ENCODE results near the gene LCK.

LCK gene

DNA sequence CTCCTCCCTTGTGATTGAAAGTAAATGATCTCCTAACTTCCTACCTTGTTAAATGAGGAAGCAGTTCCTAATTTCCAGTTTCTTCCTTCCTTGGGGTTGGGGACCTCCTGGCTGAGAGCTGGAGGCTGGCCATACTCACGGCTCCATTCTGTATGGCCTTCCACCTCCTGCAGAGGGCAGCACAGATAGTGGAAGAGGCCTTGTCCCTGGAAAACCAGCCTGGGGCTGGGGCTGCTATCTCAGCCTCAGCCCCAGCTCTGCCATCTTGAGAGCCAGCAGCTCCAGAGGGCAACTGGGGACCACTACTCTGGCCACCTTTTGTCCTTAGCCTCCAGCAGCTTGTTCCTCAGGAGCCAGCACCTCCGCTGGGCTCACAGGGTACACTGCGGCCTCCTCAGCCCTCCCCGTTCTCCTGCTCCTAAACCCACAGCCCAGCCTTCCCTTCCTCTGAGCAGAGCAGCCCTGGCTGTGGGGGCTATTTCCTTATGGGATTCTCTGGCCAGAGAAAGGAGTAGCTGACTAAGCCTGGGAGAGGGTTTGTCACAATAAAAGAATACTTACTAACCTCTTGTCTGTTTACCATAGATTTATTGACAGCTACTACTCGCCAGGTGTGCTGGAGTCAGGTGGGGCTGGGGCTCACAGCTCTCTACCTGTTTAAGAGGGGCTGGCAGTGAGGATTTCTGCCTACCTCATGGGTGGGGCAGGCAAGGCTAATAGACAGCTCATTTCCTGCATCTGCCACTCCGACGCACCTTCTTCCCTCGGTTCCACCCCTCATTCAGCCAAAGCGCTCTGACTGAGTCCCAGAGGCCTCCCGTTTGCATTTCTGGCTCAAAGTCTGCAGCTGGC, 35.2 kb upstream of the LCK start:
- peak; percentile 62 for DNase-seq (ENCODE audit: low read depth)
- TF ChIP-seq, protein P1, sequence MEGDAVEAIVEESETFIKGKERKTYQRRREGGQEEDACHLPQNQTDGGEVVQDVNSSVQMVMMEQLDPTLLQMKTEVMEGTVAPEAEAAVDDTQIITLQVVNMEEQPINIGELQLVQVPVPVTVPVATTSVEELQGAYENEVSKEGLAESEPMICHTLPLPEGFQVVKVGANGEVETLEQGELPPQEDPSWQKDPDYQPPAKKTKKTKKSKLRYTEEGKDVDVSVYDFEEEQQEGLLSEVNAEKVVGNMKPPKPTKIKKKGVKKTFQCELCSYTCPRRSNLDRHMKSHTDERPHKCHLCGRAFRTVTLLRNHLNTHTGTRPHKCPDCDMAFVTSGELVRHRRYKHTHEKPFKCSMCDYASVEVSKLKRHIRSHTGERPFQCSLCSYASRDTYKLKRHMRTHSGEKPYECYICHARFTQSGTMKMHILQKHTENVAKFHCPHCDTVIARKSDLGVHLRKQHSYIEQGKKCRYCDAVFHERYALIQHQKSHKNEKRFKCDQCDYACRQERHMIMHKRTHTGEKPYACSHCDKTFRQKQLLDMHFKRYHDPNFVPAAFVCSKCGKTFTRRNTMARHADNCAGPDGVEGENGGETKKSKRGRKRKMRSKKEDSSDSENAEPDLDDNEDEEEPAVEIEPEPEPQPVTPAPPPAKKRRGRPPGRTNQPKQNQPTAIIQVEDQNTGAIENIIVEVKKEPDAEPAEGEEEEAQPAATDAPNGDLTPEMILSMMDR (conservative IDR thresholded peaks at IDR 0.05; ENCODE audit: control insufficient read depth, insufficient read depth, low read depth, low read length) = peak; percentile 84
- H3K4me3 ChIP-seq (ENCODE audit: control insufficient read depth, low read depth, low read length) = no peak overlapping the region

DNA sequence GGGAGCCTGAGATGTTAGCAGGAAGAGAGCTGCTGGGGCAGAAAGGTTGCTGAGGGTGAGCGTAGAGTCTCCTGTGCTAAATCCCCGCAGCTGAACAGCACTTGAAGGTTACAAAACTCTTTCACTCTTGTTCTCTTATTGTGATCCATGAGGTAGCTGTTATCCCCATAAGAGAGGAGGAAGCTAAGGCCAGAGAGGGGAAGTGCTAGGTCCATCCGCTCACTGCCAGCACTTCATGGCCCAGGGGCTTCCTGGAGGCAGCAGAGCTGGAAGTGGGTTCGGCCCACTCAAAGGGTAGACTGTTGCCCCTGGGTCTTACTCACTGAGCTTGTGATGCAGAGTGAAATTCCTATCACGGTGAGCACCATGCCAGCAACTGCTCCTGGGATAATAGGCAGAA, 34.5 kb upstream of the LCK start:
- H3K4me3 ChIP-seq (ENCODE audit: control insufficient read depth, low read depth, low read length) = no peak overlapping the region
- TF ChIP-seq, protein P1 (conservative IDR thresholded peaks at IDR 0.05; ENCODE audit: control insufficient read depth, insufficient read depth, low read depth, low read length) = no peak
- DNase-seq (ENCODE audit: low read depth) = no peak

DNA sequence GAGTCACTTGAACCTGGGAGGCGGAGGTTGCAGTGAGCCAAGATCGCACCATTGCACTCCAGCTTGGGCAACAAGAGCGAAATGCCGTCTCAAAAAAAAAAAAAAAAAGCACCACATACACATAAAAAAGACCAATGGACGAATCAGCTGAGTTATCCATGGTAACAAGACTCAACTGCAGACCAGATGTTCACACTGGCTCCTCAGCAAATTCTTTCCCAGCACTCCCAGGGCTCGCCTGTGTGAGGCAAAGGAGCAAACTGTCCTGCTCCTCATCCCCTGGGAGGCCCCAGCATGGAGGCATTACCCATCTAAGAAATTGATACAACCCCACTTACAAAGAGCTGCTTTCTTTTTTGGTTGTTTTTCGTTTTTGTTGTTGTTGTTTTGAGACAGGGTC, 32.0 kb upstream of the LCK start:
- TF ChIP-seq, protein P1 (conservative IDR thresholded peaks at IDR 0.05; ENCODE audit: control insufficient read depth, insufficient read depth, low read depth, low read length) = no peak
- no peak overlapping the region for H3K4me3 ChIP-seq (ENCODE audit: control insufficient read depth, low read depth, low read length)
- DNase-seq (ENCODE audit: low read depth) = peak; percentile 72

DNA sequence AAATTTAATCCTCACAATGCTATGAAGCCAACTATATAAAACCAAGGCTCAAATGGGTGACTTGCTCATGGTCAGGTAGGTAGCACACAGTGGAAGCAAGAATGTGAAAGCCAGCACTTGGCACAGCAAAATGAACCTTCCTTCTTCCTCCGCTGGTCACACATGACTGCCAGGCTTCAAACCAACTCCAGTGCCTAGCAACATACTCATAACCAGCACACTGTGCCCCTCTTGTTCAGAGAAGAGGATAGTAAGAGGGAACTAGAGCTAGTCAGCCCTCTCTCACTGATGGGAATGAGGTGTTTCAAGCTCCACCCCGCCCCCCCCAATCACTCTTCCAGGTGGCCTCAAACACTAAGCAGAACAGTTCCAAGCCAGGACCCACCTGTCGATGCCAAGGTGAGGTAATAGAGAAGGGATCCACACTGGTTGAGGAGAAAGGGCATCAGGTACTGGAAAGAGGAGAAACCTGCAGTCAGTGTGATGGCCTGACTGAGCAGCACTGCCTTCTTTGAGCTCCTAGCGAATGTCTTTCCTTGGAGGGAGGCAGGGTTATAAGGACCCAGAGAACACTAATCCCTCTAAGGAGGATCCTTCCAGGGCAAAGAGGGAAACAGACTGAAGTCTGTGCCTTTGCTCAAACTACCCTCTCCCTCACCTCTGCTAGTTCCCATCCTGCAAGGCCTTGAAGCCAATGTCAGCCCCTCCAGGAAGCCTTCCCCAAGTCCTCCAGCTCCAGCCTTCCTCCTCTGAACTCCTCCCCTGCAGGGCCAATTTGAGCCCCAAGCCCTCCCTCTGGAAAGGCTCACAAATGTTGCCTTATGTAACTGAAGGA, 30.1 kb upstream of the LCK start:
- peak overlapping the region; percentile 98 for H3K4me3 ChIP-seq (ENCODE audit: control insufficient read depth, low read depth, low read length)
- TF ChIP-seq, protein P1 (conservative IDR thresholded peaks at IDR 0.05; ENCODE audit: control insufficient read depth, insufficient read depth, low read depth, low read length) = no peak
- no peak for DNase-seq (ENCODE audit: low read depth)

DNA sequence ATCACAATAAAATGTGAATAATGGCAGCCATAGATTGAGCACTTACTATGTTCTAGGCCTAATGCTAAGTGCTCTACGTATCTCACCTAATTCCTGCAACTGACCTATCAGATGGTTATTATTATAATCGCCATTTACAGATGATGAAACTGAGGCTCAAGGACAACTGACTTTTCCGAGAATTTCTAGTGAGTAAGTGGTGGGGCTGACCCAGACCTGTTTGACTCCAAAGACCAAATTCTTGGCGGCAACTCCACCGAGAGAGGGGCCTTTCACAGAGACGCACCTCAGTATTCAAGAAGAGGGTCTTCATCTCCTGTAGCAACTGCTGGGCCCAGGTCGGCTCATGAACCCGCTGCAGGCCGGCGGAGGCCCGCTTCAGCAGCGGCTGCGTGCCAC, 29.5 kb upstream of the LCK start:
- TF ChIP-seq, protein P1 (conservative IDR thresholded peaks at IDR 0.05; ENCODE audit: control insufficient read depth, insufficient read depth, low read depth, low read length) = no peak
- peak overlapping the region; percentile 98 for H3K4me3 ChIP-seq (ENCODE audit: control insufficient read depth, low read depth, low read length)
- DNase-seq (ENCODE audit: low read depth) = no peak

DNA sequence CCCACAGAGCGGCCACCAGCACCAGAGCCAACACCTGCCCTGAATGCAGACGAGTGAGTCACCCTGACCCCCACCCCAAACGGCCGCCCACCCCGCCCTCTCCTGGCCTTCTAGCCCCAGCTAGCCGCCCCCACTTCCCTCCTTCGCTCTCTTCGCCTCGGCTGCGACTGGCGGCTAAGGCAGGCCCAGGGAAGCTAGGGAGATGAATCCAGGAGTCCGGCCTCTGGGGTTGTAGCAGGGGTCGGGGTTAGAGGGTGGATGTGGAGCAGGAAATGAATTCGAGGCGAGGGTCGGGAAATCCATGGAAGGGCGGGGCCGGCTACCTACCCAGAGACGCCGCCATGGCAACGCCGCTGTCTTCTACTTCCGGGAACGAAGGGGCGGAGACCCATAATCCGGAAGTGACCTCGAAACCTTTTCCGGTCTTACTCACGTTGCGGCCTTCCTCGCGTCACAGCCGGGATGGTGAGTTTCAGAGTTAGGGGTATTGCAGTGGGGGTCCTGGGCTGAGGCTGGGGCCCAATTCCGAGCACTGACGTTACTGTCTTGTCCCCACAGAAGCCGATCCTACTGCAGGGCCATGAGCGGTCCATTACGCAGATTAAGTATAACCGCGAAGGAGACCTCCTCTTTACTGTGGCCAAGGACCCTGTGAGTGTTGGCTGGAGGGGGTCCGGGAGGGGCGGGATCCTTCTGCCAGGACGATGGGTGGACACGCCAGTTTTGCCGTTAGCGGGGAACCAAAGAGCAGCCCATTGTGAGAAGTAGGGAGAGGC, 28.9 kb upstream of the LCK start, which contains the start of the genes EIF3I and TMEM234:
EIF3I (plus strand) TSS at position 428 of the 776 bp plus-strand sequence; CDS start at position 463, 35 bp downstream.
TMEM234 (minus strand) TSS at position 374 of the 776 bp plus-strand sequence; CDS start at position 343, 31 bp downstream.
- DNase-seq (ENCODE audit: low read depth) = peak; percentile 88
- H3K4me3 ChIP-seq (ENCODE audit: control insufficient read depth, low read depth, low read length) = peak within 1 kb of the TSS; percentile 98
- TF ChIP-seq, protein P1 (conservative IDR thresholded peaks at IDR 0.05; ENCODE audit: control insufficient read depth, insufficient read depth, low read depth, low read length) = no peak

Data from fibroblast of mammary gland (primary cell).